Endothelial cell of umbilical vein (primary cell): ENCODE results near the gene TMBIM6.

Experiments
- CTCF ChIP-seq, 2 donors: IDR thresholded peaks; 1 replicate in 1 of 2; 2 replicates in 1 of 2; pipeline ENCODE4 v1.5.1; 2011; ENCODE audit warnings: low read length in 2 of 2, mild to moderate bottlenecking in 2 of 2, moderate library complexity in 2 of 2, control low read depth in 1 of 2, inconsistent platforms in 1 of 2, low read depth in 1 of 2; ENCODE audit not compliant: insufficient read depth in 1 of 2; ENCODE audit errors: extremely low read depth in 1 of 2
- EZH2 ChIP-seq: IDR thresholded peaks from 2 replicates; pipeline ENCODE4 v1.6.1; 2012; ENCODE audit warnings: borderline replicate concordance, low read depth, mild to moderate bottlenecking, moderate library complexity, low read length, inconsistent platforms; ENCODE audit not compliant: severe bottlenecking
- MAX ChIP-seq: IDR thresholded peaks from 2 replicates; pipeline ENCODE4 v1.6.1; 2011; ENCODE audit not compliant: insufficient read depth, insufficient read length
- MYC ChIP-seq: IDR thresholded peaks from one replicate; pipeline ENCODE4 v1.6.1; 2011; ENCODE audit warnings: mild to moderate bottlenecking, low read depth, low read length
- POLR2A ChIP-seq: IDR thresholded peaks from 2 replicates; pipeline ENCODE4 v1.6.1; 2012; ENCODE audit warnings: low read depth, mild to moderate bottlenecking, control low read depth, low read length
- POLR2AphosphoS5 ChIP-seq: IDR thresholded peaks from 2 replicates; pipeline ENCODE4 v1.6.1; 2012; ENCODE audit warnings: low read depth, mild to moderate bottlenecking, control low read depth, low read length, moderate library complexity; ENCODE audit not compliant: insufficient read depth

GRCh38 chr12:49791700-49792099 lies 50.3 kb downstream of the TMBIM6 start:
- no peak for TF ChIP-seq POLR2A
- TF ChIP-seq CTCF (IDR thresholded peaks at IDR 0.05; ENCODE audit: extremely low read depth in 1 of 2, insufficient read depth in 1 of 2, low read depth in 1 of 2, low read length in 2 of 2) = no peak
- TF ChIP-seq POLR2AphosphoS5 = no peak
- no peak for TF ChIP-seq MAX
- TF ChIP-seq EZH2 = no peak
- TF ChIP-seq MYC = no peak
